GM03348 (cell line): Measurements from ENCODE around the gene CALML5.

Experiments used
- DNase-seq: peaks from one replicate; pipeline ENCODE4 v3.0.0; 2012; ENCODE audit warnings: low spot score

The CALML5 gene

GRCh38 chr10:5515948-5516761, 16.8 kb upstream of the CALML5 start:
- no peak for DNase-seq

GRCh38 chr10:5514226-5514850, 15.0 kb upstream of the CALML5 start:
- DNase-seq = no peak

- no peak for DNase-seq
Observed at GRCh38 chr10:5512881-5513612, 13.7 kb upstream of the CALML5 start.

- DNase-seq = no peak
Observed at GRCh38 chr10:5512331-5512730, 13.0 kb upstream of the CALML5 start.

GRCh38 chr10:5511885-5512280, 12.5 kb upstream of the CALML5 start:
- no peak for DNase-seq

- DNase-seq = no peak
Observed at GRCh38 chr10:5511231-5511884, 12.0 kb upstream of the CALML5 start.

GRCh38 chr10:5510281-5511072, 11.1 kb upstream of the CALML5 start:
- no peak for DNase-seq

- no peak for DNase-seq
Observed at GRCh38 chr10:5509691-5510090, 10.3 kb upstream of the CALML5 start.

GRCh38 chr10:5509236-5509635, 9.9 kb upstream of the CALML5 start:
- no peak for DNase-seq

GRCh38 chr10:5508786-5509185, 9.4 kb upstream of the CALML5 start:
- no peak for DNase-seq

GRCh38 chr10:5508161-5508604, 8.8 kb upstream of the CALML5 start:
- no peak for DNase-seq

GRCh38 chr10:5507649-5508131, 8.3 kb upstream of the CALML5 start:
- no peak for DNase-seq

- no peak for DNase-seq
Observed at GRCh38 chr10:5506751-5507648, 7.6 kb upstream of the CALML5 start.

- no peak for DNase-seq
Observed at GRCh38 chr10:5506246-5506645, 6.9 kb upstream of the CALML5 start.

- DNase-seq = no peak
Observed at GRCh38 chr10:5504146-5505072, 5.0 kb upstream of the CALML5 start.

GRCh38 chr10:5503477-5503835, 4.1 kb upstream of the CALML5 start:
- no peak for DNase-seq

GRCh38 chr10:5502571-5503476, 3.5 kb upstream of the CALML5 start:
- no peak for DNase-seq

GRCh38 chr10:5502061-5502521, 2.7 kb upstream of the CALML5 start:
- no peak for DNase-seq
